HEK293T (cell line): ENCODE data around the gene HOXD9.

Source experiments
- BHLHE40 ChIP-seq: fragments of 450-650 bp; IDR thresholded peaks from 2 replicates; pipeline ENCODE4 v1.6.1; 2016; ENCODE audit warnings: mild to moderate bottlenecking, moderate library complexity, borderline replicate concordance
- ELF4 ChIP-seq: fragments of 450-650 bp; IDR thresholded peaks from 2 replicates; pipeline ENCODE4 v1.6.1; 2017; ENCODE audit warnings: antibody characterized with exemption
- FOXA1 ChIP-seq: fragments of 450-650 bp; IDR thresholded peaks from 2 replicates; pipeline ENCODE4 v1.6.1; 2016; ENCODE audit warnings: mild to moderate bottlenecking
- FOXM1 ChIP-seq: fragments of 450-650 bp; IDR thresholded peaks from 2 replicates; pipeline ENCODE4 v1.6.1; 2017; ENCODE audit warnings: mild to moderate bottlenecking, borderline replicate concordance
- SUZ12 ChIP-seq: fragments of 450-650 bp; IDR thresholded peaks from 2 replicates; pipeline ENCODE4 v1.6.1; 2016; ENCODE audit warnings: mild to moderate bottlenecking

DNA sequence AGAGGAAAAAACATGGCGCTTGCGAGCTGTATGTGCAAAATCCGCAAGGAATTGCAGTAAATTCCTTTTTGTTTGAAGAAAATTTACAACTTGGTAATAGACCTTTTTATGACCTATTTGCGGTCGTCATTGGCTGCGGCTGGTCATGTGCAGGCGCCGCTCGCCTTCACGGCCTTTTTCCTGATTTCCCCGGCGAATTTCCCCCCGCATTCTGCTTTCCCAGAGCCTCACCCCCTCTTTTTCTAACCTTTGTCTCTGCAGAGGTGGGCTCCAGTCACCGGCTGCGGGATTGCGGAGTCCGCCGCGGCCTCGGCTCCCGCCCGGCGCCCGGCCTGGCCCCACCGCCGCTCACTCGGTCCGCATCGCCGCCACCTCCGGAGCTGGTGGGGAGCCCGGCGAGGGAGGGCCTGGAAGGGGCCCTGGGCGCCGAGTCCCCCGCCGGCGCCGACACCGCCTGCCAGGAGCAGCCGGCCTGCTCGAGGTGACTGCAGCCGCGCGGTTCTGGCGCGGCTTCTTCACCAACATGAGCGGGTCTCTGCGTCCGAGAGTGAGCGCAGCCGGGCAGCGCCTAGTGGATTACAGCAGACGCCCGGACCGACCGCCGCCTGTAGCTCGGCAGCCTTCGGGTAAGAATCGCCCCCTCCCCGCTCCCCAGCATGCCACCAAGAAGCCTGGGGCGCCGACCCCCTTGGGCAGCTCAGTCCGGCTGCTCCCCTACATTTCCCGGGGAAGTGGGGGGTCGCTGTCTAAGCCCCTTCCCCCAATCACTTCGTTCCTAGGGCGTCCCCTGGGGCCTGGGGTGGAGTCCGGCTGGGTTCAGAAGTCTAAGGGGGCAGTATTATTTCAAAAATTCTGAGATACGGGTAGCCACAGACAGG, 14.1 kb downstream of the HOXD9 start:
- no peak for TF ChIP-seq SUZ12
- TF ChIP-seq ELF4, result no peak
- no peak for TF ChIP-seq FOXM1
- no peak for TF ChIP-seq FOXA1
- TF ChIP-seq BHLHE40, result no peak
